Posterior vena cava (tissue), 2 donors: ENCODE measurements around the gene GSK3B. TPM values are rescaled to one million over a fixed set of nuclear protein-coding genes. Genes with fewer than 3 reads are reported as not detected.

Experiments used
- DNase-seq: peaks from one replicate; pipeline ENCODE4 v3.0.0-alpha.2; 2020; ENCODE audit warnings: low spot score
- intact Hi-C, 2 donors: fragments of 100-400 bp; cut with DNase I; formaldehyde crosslinking; loops; one replicate each; pipeline versions ENCODE4 v1.14.1 to v1.14.2; 2022 to 2023
- total RNA-seq, 2 donors: library from RNA; stranded (reverse); fragmentation: NEBNext Ultra II Directional; extraction: Animal tissue kit (Norgen Biotek cat#: 25700); gene quantifications; one replicate each; pipeline ENCODE4 v1.2.1, GENCODE V29; 2021
- donor health status: DM: yes; HTN: yes; CAD: no.
- donor health status: DM: yes; HTN: yes; CAD: no.

Gene GSK3B
- total RNA-seq, 2 donors from 2014 or later = 31.3 to 33.0 TPM

DNA sequence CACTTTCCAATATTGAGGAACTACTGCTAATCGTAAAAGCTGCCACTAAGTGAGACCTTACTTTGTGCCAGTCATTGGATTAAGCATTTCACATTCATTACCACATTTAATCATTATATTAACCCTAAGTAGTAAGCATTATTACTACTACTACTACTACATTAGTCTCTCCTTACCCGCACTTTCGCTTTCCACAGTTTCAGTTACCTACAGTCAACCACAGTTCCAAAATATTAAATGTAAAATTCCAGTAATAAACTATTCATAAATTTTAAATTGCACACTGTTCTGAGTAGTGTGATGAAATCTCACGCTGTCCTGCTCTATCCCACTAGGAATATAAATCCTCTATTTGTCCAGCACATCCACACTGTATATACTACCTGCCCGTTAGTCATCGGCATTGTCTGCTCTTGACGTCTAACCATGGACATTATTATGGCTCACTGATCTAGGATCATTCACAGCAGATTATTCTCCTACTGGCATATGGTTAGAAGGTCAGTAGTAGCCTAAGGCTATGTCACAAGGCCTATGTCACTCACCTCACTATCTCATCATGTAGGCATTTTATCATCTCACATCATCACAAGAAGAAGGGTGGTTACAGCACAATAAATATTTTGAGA, 121.1 kb downstream of the GSK3B start:
- intact Hi-C loops = no loop called here

GRCh38 chr3:119969759-119970158, 124.5 kb downstream of the GSK3B start:
- no peak for DNase-seq
- intact Hi-C loops = no loop called here

More for the DNA sequence above, 121.1 kb downstream of the GSK3B start:
- no peak for DNase-seq

DNA sequence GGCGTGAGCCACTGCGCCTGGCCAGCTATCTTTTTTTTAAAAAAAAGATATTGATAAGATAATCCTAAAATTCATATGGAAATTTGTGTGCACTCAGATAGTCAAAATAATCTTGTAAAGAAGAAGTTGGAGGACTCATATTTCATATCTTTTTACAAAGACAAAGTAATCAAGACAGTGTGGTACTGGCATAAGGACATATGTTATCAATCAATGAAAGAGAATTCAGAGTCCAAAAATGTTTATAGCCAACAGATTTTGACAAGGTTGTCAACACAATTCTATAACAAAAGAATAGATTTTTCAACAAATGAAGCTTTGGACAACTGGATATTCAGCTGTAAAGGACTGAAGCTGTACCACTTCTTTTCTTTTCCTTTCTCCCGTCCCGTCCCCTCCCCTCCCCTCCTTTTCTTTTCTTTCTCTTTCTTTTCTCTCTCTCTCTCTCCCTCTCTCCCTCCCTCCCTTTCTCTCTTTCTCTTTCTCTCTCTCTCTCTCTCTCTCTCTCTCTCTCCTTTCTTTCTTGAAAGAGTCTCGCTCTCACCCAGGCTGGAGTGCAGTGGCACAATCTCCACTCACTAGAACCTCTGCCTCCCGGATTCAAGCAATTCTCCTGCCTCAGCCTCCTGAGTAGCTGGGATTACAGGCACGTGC, 126.8 kb downstream of the GSK3B start:
- intact Hi-C loops = no loop called here
- DNase-seq = no peak

DNA sequence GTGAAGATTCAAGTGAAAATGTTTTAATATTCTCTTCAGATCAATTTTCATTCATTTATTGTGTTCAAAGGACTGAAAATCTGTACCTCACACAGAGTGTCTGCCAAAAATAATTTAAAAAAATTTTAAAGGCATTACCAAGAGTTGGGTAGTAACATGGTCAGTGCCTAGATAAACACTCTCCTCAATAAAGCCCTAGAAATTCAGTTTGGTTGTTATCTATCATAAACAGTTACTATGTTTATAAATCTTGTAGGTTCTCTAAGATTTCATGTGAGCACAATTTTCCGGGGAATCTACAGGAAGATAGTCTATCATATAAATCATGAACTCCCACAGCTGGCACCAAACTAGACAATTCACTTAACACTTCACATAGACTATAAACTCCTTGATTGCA, 128.6 kb downstream of the GSK3B start:
- no peak for DNase-seq
- intact Hi-C loops = no loop called here

GRCh38 chr3:119964294-119964693, 130.0 kb downstream of the GSK3B start:
- intact Hi-C loops = no loop called here
- DNase-seq = no peak

DNA sequence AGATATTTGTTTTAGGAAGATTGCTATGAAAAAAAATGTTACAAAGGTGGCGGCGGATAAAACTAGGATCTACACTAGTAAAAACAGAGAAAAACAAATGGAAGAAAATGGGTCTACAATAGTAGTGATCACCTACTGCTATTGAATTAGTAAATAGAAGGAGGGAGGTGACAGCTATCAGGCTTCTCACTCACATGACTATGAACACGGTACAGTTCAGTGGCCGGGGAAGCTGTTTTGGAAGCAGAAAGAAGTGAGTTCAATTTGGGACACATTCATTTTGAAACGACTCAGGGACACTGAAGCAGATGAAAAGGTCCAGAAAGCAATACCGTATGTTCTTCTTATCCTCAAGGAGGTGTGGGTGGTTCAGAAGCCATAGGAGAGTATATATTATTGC, 138.3 kb downstream of the GSK3B start:
- DNase-seq = no peak
- intact Hi-C loops = no loop called here

DNA sequence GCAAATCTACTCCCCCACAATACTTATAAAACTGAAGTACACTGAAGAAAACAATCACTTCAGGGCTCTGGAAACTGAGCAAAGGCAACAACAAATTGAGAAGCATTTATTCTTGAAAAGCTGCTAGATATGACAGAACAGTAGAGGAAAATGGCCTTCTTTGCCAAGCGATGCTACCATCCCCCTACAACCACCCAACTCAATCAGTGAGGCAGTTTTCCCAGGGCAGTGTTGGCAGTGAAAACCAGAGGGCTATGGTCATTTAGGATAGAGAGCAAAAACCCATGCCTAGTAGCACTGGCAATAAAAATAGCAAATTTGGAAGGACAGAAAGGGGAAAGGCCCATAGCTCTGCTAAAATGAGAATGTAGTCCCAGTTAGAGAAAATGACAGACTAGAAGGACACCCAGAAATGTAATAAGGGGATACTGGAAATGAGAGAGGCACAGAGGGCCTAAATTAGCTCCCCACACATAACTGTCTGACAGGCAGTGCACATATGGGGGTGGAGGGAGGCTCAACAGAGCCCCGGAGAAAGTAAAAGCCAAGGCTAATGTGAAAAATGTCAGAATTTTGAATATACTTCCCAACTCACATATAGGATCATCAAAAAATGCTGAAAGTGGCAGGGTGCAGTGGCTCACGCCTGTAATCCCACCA, 143.5 kb downstream of the GSK3B start:
- intact Hi-C loops = no loop called here
- no peak for DNase-seq

- DNase-seq = no peak
These were observed 149.0 kb downstream of the GSK3B start for GRCh38 chr3:119945291-119945690.

GRCh38 chr3:119944091-119944490, 150.2 kb downstream of the GSK3B start:
- intact Hi-C loops = no loop called here
- DNase-seq = no peak

More at GRCh38 chr3:119945291-119945690, 149.0 kb downstream of the GSK3B start:
- intact Hi-C loops = no loop called here

- no peak for DNase-seq
- intact Hi-C loops = no loop called here
These were observed 155.2 kb downstream of the GSK3B start for GRCh38 chr3:119939077-119939476.

DNA sequence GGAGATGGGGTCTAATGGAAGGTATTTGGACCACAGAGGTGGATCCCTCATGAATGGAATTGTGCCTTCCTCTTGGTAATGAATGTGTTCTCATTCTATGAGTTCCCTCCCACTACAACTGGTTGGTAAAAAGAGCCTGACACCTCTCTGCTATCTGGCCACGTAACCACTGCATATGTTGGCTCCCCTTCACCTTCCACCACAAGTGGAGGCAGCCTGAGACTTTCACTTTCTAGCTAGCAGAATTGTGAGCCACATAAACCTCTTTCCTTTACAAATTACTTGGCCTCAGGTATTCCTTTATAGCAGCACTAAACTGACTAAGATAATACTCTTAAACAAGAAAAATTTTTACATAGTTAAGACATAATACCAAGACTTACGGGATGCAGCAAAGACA, 157.0 kb downstream of the GSK3B start:
- no peak for DNase-seq
- intact Hi-C loops = no loop called here

- no peak for DNase-seq
- intact Hi-C loops = no loop called here
These were observed 160.0 kb downstream of the GSK3B start for GRCh38 chr3:119934249-119934648.

- intact Hi-C loops = no loop called here
These were observed 161.0 kb downstream of the GSK3B start for GRCh38 chr3:119933207-119933606.

GRCh38 chr3:119930286-119930685, 164.0 kb downstream of the GSK3B start:
- no peak for DNase-seq
- intact Hi-C loops = no loop called here

More at GRCh38 chr3:119933207-119933606, 161.0 kb downstream of the GSK3B start:
- DNase-seq = no peak

DNA sequence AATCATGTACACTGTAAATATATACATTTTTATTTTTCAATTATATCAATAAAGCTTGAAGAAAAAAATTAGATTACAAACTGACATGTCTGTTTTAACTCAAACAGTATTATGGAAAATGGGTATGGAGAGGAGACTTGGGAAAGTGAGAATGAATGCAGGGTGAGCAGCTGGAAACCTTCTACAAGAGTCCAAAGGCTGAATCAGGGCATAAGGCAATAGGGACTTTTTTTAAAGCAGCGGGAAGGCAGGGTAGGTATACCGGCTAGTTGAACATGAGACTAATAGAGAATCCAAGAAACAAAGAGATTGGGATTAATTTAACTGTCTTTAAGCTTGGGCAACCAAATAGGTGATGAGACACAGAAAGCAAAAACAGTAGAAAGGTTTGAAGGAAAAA, 167.1 kb downstream of the GSK3B start:
- DNase-seq = no peak
- intact Hi-C loops = no loop called here

- intact Hi-C loops = no loop called here
- DNase-seq = no peak
These were observed 169.8 kb downstream of the GSK3B start for GRCh38 chr3:119924111-119925094.

DNA sequence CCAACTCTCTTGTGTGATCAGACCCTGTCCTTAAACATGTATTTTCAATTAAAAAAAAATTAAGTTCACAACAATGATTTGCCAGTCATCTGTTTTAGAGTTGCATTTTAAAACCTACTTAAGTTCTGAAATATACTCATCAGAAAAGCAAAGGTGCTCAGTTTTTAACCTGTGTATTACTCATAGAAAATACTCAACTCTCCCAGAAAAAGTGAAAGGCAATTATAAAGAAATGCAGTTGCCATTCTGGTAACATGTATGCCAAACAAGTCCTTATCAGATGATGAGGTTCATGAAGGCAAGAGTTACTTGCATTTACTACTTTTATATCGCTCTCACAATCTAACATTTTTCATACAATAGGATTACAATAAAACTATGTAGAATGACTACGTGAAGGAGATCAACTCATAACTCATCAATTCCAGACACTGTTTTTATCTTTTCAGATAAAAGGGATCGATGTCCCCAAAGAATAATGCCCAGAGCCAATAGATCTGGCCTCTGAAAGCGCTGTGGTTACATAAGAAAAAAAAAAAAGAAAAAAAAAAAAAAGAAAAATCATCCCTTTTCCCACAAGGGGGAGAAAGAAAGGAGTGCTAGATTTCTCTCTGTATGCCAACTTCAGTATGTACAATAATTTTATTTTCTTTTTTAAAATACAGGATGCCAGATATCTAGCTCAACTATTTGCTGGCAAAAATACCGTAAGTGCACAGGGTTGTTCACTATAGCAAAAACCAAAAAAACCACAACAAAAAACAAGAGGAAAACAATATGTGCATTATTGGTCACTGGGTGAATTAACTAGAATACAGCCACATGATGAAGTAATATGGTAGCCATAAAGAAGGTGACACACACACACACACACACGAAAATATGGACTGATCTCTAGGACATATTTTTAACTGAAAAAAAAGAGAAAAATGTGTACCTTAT, 175.0 kb downstream of the GSK3B start:
- no peak for DNase-seq
- intact Hi-C loops = no loop called here

- intact Hi-C loops = no loop called here
- DNase-seq = no peak
These were observed 181.2 kb downstream of the GSK3B start for GRCh38 chr3:119913021-119913420.

DNA sequence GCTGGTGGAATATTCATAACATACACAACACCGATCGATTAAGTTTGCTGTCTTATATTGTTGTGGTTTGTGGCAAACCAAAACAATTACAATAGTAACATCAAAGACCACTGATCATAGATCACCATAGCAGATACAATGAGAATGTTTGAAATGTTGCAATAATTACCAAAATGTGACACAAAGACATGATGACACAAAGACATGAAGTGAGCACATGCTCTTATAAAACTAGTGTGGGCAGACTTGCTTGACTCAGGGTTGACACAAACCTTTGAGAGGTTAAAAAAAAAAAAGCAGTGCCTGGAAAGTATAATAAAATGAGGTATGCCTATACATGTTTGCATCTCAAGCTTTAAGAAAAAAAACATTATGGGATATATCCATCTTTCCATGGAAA, 182.0 kb downstream of the GSK3B start:
- DNase-seq = no peak
- intact Hi-C loops = no loop called here
